ENCODE results near the gene CTNNA3. TPM values are rescaled to one million over a fixed set of nuclear protein-coding genes. Genes with fewer than 3 reads are reported as not detected.

CTNNA3 gene
- total RNA-seq, 1 experiment from 2014 or later: 0.32 TPM

- peak; percentile 66 for DNase-seq (ENCODE audit: low read depth, low spot score)
- TF ChIP-seq CBX3 (IDR thresholded peaks at IDR 0.05; ENCODE audit: low read depth): no peak
- no peak for TF ChIP-seq ZFX (IDR thresholded peaks at IDR 0.05)
- peak; percentile 72 for TF ChIP-seq RAD21 (IDR thresholded peaks at IDR 0.05; ENCODE audit: low read depth)
- no peak for TF ChIP-seq MAX (IDR thresholded peaks at IDR 0.05)
- peak; percentile 44 to 61 (median 59); a peak in 5 of 6 replicates for TF ChIP-seq CTCF (IDR thresholded peaks at IDR 0.05 in 2 of 3, conservative IDR thresholded peaks at IDR 0.05 in 1 of 3; ENCODE audit: borderline replicate concordance in 1 of 3, insufficient read depth in 1 of 3, low read depth in 2 of 3, low read length in 2 of 3)
- no peak for TF ChIP-seq SP1 (IDR thresholded peaks at IDR 0.05; ENCODE audit: low read depth)
- no peak overlapping the region for H3K4me3 ChIP-seq (replicated peaks in 1 of 2; ENCODE audit: low read depth in 1 of 2, low read length in 2 of 2)
- H3K27me3 ChIP-seq (ENCODE audit: insufficient read depth, low read length): no peaks in the 10 kb centered on the region
- H4K20me1 ChIP-seq (ENCODE audit: insufficient read depth): no peaks in the 10 kb centered on the region
- CTCF ChIA-PET: no interaction called here
- no peaks in the 10 kb centered on the region for H3K9me3 ChIP-seq (ENCODE audit: control insufficient read depth in 1 of 2, insufficient read depth in 1 of 2, low read depth in 1 of 2, low read length in 2 of 2)
- no peak overlapping the region for H3K27ac ChIP-seq (ENCODE audit: low read depth, low read length)
- H3K9me2 ChIP-seq (ENCODE audit: insufficient read depth): no peaks in the 10 kb centered on the region
- H3K36me3 ChIP-seq (ENCODE audit: control insufficient read depth in 1 of 2, insufficient read depth in 2 of 2, low read length in 2 of 2): no peaks in the 10 kb centered on the region
- no TSS peak for BruUV-seq (replicated peaks)
- no peaks in the 10 kb centered on the region for H3K4me1 ChIP-seq (ENCODE audit: control insufficient read depth in 1 of 2, insufficient read depth in 2 of 2, low read length in 2 of 2)
- POLR2A ChIA-PET: no interaction called here
- ATAC-seq: peak; percentile 100
- H3K9ac ChIP-seq (ENCODE audit: low read length): no peak overlapping the region
- RAD21 ChIA-PET (ENCODE audit: low non-redundant PET in 1 of 2, low total read pairs in 2 of 2, uncharacterized antibody in 2 of 2, unreplicated experiment in 2 of 2): no interaction called here
- no peaks in the 10 kb centered on the region for H3K79me2 ChIP-seq (ENCODE audit: insufficient read depth, low read length)
- peak overlapping the region; percentile 78 for H2AFZ ChIP-seq (ENCODE audit: low read depth, low read length, poor library complexity, severe bottlenecking)
- intact Hi-C loops (cut with micrococcal nuclease): loop anchor here (10.0 kb wide), 1 partner anchor 1892 kb away; no protein-coding TSS in a partner anchor
- H3K4me2 ChIP-seq (ENCODE audit: low read length): no peak overlapping the region
Measured at GRCh38 chr10:66627156-66627555, 1068.8 kb downstream of the CTNNA3 start.

GRCh38 chr10:66625709-66626590 lies 1070.0 kb downstream of the CTNNA3 start:
- POLR2A ChIA-PET: no interaction called here
- BruUV-seq (replicated peaks): no TSS peak
- no peak for DNase-seq (ENCODE audit: low read depth, low spot score)

More at GRCh38 chr10:66625709-66626590, 1070.0 kb downstream of the CTNNA3 start:
- Histone ChIP-seq H3K27me3 (ENCODE audit: insufficient read depth, low read length) (no peaks in the 10 kb centered on the region), H3K4me3 (replicated peaks in 1 of 2; ENCODE audit: low read depth in 1 of 2, low read length in 2 of 2) (no peak overlapping the region), H3K9me2 (ENCODE audit: insufficient read depth) (no peaks in the 10 kb centered on the region), H3K9me3 (ENCODE audit: control insufficient read depth in 1 of 2, insufficient read depth in 1 of 2, low read depth in 1 of 2, low read length in 2 of 2) (no peaks in the 10 kb centered on the region), H3K79me2 (ENCODE audit: insufficient read depth, low read length) (no peaks in the 10 kb centered on the region), H3K4me1 (ENCODE audit: control insufficient read depth in 1 of 2, insufficient read depth in 2 of 2, low read length in 2 of 2) (no peaks in the 10 kb centered on the region), H2AFZ (ENCODE audit: low read depth, low read length, poor library complexity, severe bottlenecking) (no peak overlapping the region), H3K27ac (ENCODE audit: low read depth, low read length) (no peak overlapping the region), H3K4me2 (ENCODE audit: low read length) (no peak overlapping the region), H3K9ac (ENCODE audit: low read length) (no peak overlapping the region), H4K20me1 (ENCODE audit: insufficient read depth) (no peaks in the 10 kb centered on the region), H3K36me3 (ENCODE audit: control insufficient read depth in 1 of 2, insufficient read depth in 2 of 2, low read length in 2 of 2) (no peaks in the 10 kb centered on the region)
- TF ChIP-seq SRF (IDR thresholded peaks at IDR 0.05; ENCODE audit: low read depth) (no peak), FOSL1 (IDR thresholded peaks at IDR 0.05; ENCODE audit: low read depth) (no peak), ZNF274 (IDR thresholded peaks at IDR 0.05; ENCODE audit: low read depth, low read length) (no peak), SIN3A (IDR thresholded peaks at IDR 0.05; ENCODE audit: low read depth) (no peak), YY1 (IDR thresholded peaks at IDR 0.05; ENCODE audit: extremely low read depth, insufficient replicate concordance, low read depth, low read length) (no peak)
- ATAC-seq: no peak
- intact Hi-C loops (cut with micrococcal nuclease): loop anchor here (10.0 kb wide), 1 partner anchor 1891 kb away; no protein-coding TSS in a partner anchor
- ChIA-PET RAD21 (ENCODE audit: low non-redundant PET in 1 of 2, low total read pairs in 2 of 2, uncharacterized antibody in 2 of 2, unreplicated experiment in 2 of 2) (no interaction called here), CTCF (no interaction called here)
